Dendritic cell treated with granulocyte-macrophage colony-stimulating factor and Interleukin-4, amounts not matched to agents 40 ng/mL and 50 ng/mL, for 4 days (primary cell): ENCODE data around the gene VWC2.
"Not testable (repeated sequence)": the region's sequence is repeated elsewhere in the genome, so short reads cannot be mapped to it uniquely, and the experiment has no call there.

ENCODE experiments used
- H3K27ac Mint-ChIP-seq: one replicate; pipeline ENCODE4 v1.8.0; 2022; ENCODE audit warnings: mild to moderate bottlenecking, mixed read lengths
- H3K27me3 Mint-ChIP-seq: one replicate; pipeline ENCODE4 v1.8.0; 2022; ENCODE audit warnings: mild to moderate bottlenecking, mixed read lengths
- H3K36me3 Mint-ChIP-seq: one replicate; pipeline ENCODE4 v1.8.0; 2022; ENCODE audit warnings: low read depth, mixed read lengths
- H3K4me1 Mint-ChIP-seq: one replicate; pipeline ENCODE4 v1.8.0; 2022; ENCODE audit warnings: low read depth, mixed read lengths
- H3K4me3 Mint-ChIP-seq: one replicate; pipeline ENCODE4 v1.8.0; 2022; ENCODE audit warnings: mild to moderate bottlenecking, moderate library complexity, mixed read lengths
- H3K9me3 Mint-ChIP-seq: one replicate; pipeline ENCODE4 v1.8.0; 2022; ENCODE audit warnings: mixed read lengths
- intact Hi-C: fragments of 100-400 bp; cut with micrococcal nuclease; formaldehyde crosslinking; loops from one replicate; pipeline ENCODE4 v1.15.0; 2022

The VWC2 gene

DNA sequence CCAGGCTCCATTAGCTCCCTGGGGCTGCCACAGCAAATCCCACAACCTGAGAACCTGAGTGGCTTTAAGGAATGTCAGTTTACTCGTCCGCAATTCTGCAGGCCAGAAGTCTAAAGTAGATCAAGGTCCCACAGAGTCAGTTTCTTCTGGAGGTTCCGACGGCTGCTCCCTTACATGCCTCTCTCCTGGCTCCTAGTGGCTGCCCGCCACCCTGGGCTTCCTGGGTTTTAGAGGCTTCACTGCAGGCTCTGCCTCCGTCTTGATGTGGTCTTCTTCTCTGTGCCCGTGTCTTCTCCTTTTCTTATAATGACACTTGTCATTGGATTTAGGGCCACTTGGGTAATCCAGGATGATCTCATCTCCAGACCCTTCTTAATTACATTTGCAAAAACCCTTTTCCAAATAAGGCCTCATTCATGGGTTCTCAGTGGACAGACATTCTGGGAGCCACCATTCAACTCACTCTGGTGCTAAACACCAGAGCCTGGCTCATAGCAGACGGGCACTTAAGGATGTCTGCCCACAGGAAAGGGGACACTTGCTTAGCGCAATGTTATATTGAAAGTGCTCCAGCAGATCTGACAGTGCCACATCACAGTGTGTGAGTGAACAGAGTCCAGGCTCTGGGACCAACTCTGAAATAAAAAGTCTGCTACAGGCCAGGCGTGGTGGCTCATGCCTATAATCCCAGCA is 77.6 kb downstream of the VWC2 start:
- H3K27me3 Mint-ChIP-seq: no peaks in the 10 kb centered on the region
- no peaks in the 10 kb centered on the region for H3K9me3 Mint-ChIP-seq
- intact Hi-C loops: loop anchor here (5.0 kb wide), 2 partner anchors 369 to 849 kb away; no protein-coding TSS in a partner anchor
- no peaks in the 10 kb centered on the region for H3K36me3 Mint-ChIP-seq
- H3K27ac Mint-ChIP-seq: no peak overlapping the region
- H3K4me1 Mint-ChIP-seq: no peaks in the 10 kb centered on the region
- H3K4me3 Mint-ChIP-seq: no peak overlapping the region

GRCh38 chr7:49851614-49851934 is 78.1 kb downstream of the VWC2 start:
- H3K36me3 Mint-ChIP-seq, H3K27ac Mint-ChIP-seq, H3K9me3 Mint-ChIP-seq, H3K4me3 Mint-ChIP-seq, H3K4me1 Mint-ChIP-seq, H3K27me3 Mint-ChIP-seq: not testable (repeated sequence)
- intact Hi-C loops: loop anchor here (5.0 kb wide), 2 partner anchors 369 to 849 kb away; no protein-coding TSS in a partner anchor

- Mint-ChIP-seq H3K9me3 (no peaks in the 10 kb centered on the region), H3K27ac (no peak overlapping the region), H3K4me1 (no peaks in the 10 kb centered on the region), H3K27me3 (no peaks in the 10 kb centered on the region), H3K36me3 (no peaks in the 10 kb centered on the region), H3K4me3 (no peak overlapping the region)
- intact Hi-C loops: loop anchor here (2.0 to 5.0 kb wide), 3 partner anchors 371 to 1554 kb away; no protein-coding TSS in a partner anchor
Observed at GRCh38 chr7:49852619-49853462, 79.4 kb downstream of the VWC2 start.

- Mint-ChIP-seq H3K9me3 (no peaks in the 10 kb centered on the region), H3K4me1 (no peaks in the 10 kb centered on the region), H3K27ac (no peak overlapping the region), H3K36me3 (no peaks in the 10 kb centered on the region), H3K4me3 (no peak overlapping the region), H3K27me3 (no peaks in the 10 kb centered on the region)
- intact Hi-C loops: no loop called here
Observed at GRCh38 chr7:49855281-49855980, 82.0 kb downstream of the VWC2 start.

DNA sequence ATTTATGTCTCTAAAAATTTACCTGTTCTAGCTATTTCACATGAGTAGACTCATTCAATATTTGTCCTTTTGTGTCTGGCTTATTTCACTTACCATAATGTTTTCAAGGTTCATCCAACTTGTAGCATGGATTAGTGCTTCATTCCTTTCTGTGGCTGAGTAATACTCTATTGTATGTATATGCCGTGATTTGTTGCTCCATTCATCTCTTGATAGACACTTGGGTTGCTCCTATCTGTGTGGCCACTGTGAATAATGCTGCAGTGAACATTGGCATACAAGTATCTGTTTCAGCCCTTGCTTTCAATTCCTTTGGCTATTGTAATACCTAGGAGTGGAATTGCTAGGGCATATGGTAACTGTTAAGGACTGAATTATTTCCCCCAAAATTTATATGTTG is 86.9 kb downstream of the VWC2 start:
- Mint-ChIP-seq H3K27ac (no peak overlapping the region), H3K27me3 (no peaks in the 10 kb centered on the region), H3K36me3 (no peaks in the 10 kb centered on the region), H3K4me3 (no peak overlapping the region), H3K9me3 (no peaks in the 10 kb centered on the region), H3K4me1 (no peaks in the 10 kb centered on the region)
- intact Hi-C loops: no loop called here

DNA sequence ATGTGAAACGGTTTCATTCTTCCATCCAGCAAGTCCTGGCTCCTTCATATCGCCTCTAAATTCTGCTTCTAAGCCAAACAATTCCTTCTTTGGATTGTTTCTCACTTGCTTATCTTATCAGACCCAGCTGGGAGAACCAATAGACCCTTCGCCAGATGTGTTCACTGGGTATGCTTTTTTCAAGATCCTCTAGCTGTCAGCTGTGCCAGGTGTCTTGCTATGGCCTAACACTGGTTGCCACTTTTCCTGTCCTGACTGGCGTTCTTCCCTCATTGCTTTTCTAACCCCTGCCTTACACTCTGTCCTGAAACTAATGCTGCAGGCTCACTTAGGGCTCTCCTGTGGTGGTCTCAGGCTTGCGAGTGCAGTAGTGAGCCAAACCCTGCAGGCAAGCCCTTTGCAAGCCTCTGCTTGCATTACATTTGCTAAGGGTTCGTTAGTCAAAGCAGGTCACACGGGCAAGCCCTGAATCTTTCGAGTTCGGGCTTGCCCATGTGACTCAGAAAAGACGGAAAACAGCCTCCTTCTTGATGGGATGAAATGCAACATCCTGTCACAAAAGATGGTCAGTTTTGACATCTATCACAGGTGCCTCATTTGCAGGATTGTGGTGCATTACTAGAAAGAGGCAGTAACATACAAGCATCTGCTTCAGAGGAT is 92.8 kb downstream of the VWC2 start:
- no peak overlapping the region for H3K4me3 Mint-ChIP-seq
- H3K27ac Mint-ChIP-seq: no peak overlapping the region
- no peaks in the 10 kb centered on the region for H3K9me3 Mint-ChIP-seq
- H3K4me1 Mint-ChIP-seq: no peaks in the 10 kb centered on the region
- H3K27me3 Mint-ChIP-seq: no peaks in the 10 kb centered on the region
- intact Hi-C loops: no loop called here
- H3K36me3 Mint-ChIP-seq: no peaks in the 10 kb centered on the region

- no peaks in the 10 kb centered on the region for H3K36me3 Mint-ChIP-seq
- no peak overlapping the region for H3K4me3 Mint-ChIP-seq
- no peaks in the 10 kb centered on the region for H3K27me3 Mint-ChIP-seq
- no peak overlapping the region for H3K27ac Mint-ChIP-seq
- intact Hi-C loops: no loop called here
- no peaks in the 10 kb centered on the region for H3K9me3 Mint-ChIP-seq
- no peaks in the 10 kb centered on the region for H3K4me1 Mint-ChIP-seq
Observed at GRCh38 chr7:49866910-49867309, 93.5 kb downstream of the VWC2 start.

GRCh38 chr7:49873420-49873819 is 100.0 kb downstream of the VWC2 start:
- Mint-ChIP-seq H3K27me3 (no peaks in the 10 kb centered on the region), H3K27ac (no peak overlapping the region), H3K4me3 (no peak overlapping the region), H3K4me1 (no peaks in the 10 kb centered on the region), H3K36me3 (no peaks in the 10 kb centered on the region), H3K9me3 (no peaks in the 10 kb centered on the region)
- intact Hi-C loops: no loop called here

- no peaks in the 10 kb centered on the region for H3K36me3 Mint-ChIP-seq
- intact Hi-C loops: no loop called here
- H3K4me1 Mint-ChIP-seq: no peaks in the 10 kb centered on the region
- no peaks in the 10 kb centered on the region for H3K27me3 Mint-ChIP-seq
- H3K4me3 Mint-ChIP-seq: no peak overlapping the region
- H3K27ac Mint-ChIP-seq: no peak overlapping the region
- H3K9me3 Mint-ChIP-seq: no peaks in the 10 kb centered on the region
Observed at GRCh38 chr7:49875336-49875735, 101.9 kb downstream of the VWC2 start.

DNA sequence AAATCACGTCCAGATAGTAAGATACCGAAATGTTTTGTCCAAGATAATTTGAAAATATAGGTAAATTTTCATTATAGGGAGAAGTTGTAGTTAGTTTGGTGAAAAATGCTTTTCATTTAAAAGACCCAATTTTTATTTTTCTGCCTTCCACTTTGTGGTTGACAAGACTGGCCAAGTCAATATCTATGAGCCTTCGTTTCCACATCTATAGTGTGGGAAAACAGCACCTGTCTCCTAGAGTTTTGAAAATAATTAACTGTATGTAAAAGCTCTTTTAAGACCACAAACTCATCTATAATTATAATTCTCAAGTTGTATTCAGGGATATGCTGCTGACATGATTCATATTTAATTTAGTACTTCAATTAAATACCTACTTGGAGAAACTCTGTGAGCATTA is 102.8 kb downstream of the VWC2 start:
- H3K36me3 Mint-ChIP-seq: no peaks in the 10 kb centered on the region
- no peaks in the 10 kb centered on the region for H3K9me3 Mint-ChIP-seq
- H3K4me3 Mint-ChIP-seq: no peak overlapping the region
- H3K27me3 Mint-ChIP-seq: no peaks in the 10 kb centered on the region
- intact Hi-C loops: no loop called here
- H3K4me1 Mint-ChIP-seq: no peaks in the 10 kb centered on the region
- H3K27ac Mint-ChIP-seq: no peak overlapping the region

GRCh38 chr7:49878089-49878488 is 104.7 kb downstream of the VWC2 start:
- intact Hi-C loops: no loop called here
- Mint-ChIP-seq H3K27me3 (no peaks in the 10 kb centered on the region), H3K4me1 (no peaks in the 10 kb centered on the region), H3K36me3 (no peaks in the 10 kb centered on the region), H3K4me3 (no peak overlapping the region), H3K27ac (no peak overlapping the region), H3K9me3 (no peaks in the 10 kb centered on the region)

DNA sequence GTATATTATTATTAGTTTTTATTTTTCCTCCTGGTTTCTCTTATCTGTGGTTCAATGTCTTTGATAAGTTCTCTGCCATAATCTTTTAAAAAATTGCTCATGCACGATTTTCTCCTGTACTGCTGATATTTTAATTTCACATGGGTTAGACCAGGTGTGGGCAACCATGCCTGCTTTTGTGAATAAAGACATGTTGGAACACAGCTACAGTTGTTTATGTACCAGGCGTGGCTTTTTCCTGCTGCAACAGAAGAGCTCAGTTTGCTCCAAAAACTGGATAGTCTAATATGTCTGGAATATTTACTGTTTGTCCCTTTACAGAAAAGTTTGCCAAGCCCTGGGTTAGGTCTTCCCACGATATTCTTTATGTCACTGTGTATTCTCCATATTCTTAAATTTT is 105.2 kb downstream of the VWC2 start:
- no peak overlapping the region for H3K4me3 Mint-ChIP-seq
- H3K4me1 Mint-ChIP-seq: no peaks in the 10 kb centered on the region
- no peak overlapping the region for H3K27ac Mint-ChIP-seq
- no peaks in the 10 kb centered on the region for H3K27me3 Mint-ChIP-seq
- no peaks in the 10 kb centered on the region for H3K36me3 Mint-ChIP-seq
- H3K9me3 Mint-ChIP-seq: no peaks in the 10 kb centered on the region
- intact Hi-C loops: no loop called here

DNA sequence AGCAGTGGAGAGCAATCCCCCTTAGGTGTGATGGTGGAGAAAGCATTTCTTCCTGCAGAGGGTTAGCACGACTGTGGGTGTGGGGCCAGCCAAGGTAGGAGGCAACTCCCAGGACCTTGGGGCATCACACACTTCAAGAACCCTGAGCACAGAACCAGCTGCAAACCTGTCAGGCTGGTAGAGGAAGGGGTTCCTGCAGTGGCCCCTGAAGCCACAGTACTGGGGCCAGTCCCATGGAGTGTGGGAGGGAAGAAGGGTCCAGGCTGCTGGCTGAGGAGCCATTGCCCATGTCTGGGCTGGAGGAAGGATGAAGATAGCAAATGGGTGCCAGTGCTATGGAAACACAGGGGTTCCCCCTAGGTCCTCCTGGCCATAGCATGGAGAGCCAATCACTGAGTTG is 110.5 kb downstream of the VWC2 start:
- H3K36me3 Mint-ChIP-seq: no peaks in the 10 kb centered on the region
- no peak overlapping the region for H3K4me3 Mint-ChIP-seq
- no peaks in the 10 kb centered on the region for H3K9me3 Mint-ChIP-seq
- H3K4me1 Mint-ChIP-seq: no peaks in the 10 kb centered on the region
- no peaks in the 10 kb centered on the region for H3K27me3 Mint-ChIP-seq
- intact Hi-C loops: no loop called here
- no peak overlapping the region for H3K27ac Mint-ChIP-seq
